Measurements from ENCODE around the gene HHAT. TPM values are rescaled to one million over a fixed set of nuclear protein-coding genes. Genes with fewer than 3 reads are reported as not detected.

Gene HHAT
- total RNA-seq, 1 donor from 2014 or later: 2.3 TPM

DNA sequence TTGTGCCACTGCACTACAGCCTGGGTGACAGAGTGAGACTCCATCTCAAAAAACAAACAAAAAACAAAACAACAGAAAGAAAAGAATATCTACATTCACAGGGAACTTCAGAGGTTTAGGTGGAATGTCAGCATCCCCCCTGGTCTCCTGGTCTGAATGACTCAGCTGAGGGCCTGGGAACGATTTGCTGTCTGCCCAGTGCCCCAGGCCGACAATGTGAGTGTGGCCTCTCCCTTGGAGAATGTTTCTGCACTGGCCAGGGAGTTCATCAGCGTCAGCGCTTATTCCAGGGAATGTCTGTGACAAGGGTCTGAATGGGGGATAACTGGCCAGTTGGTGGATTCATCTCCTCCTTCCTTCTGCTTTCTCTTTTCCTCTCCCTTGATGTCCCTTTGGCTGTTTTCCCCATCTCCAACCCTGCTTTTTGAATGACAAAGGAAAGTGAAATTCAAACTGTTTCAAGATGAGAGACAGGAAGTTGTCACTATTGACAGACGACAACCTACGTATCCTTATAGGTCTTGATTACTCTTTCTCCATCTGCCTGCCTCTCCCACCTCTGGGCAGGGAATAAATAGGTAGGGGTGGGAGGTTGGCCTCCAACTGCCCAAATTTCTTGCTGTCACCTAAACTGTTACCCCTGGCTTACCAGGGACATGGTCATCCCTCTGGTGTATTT, 213.1 kb downstream of the HHAT start:
- H3K9me3 Mint-ChIP-seq (ENCODE audit: unreplicated experiment): peaks cover 2% of the 10 kb centered on the region
- H3K36me3 Mint-ChIP-seq (ENCODE audit: unreplicated experiment): no peaks in the 10 kb centered on the region
- no peaks in the 10 kb centered on the region for H3K27me3 Mint-ChIP-seq (ENCODE audit: unreplicated experiment)
- TF ChIP-seq, protein P1, sequence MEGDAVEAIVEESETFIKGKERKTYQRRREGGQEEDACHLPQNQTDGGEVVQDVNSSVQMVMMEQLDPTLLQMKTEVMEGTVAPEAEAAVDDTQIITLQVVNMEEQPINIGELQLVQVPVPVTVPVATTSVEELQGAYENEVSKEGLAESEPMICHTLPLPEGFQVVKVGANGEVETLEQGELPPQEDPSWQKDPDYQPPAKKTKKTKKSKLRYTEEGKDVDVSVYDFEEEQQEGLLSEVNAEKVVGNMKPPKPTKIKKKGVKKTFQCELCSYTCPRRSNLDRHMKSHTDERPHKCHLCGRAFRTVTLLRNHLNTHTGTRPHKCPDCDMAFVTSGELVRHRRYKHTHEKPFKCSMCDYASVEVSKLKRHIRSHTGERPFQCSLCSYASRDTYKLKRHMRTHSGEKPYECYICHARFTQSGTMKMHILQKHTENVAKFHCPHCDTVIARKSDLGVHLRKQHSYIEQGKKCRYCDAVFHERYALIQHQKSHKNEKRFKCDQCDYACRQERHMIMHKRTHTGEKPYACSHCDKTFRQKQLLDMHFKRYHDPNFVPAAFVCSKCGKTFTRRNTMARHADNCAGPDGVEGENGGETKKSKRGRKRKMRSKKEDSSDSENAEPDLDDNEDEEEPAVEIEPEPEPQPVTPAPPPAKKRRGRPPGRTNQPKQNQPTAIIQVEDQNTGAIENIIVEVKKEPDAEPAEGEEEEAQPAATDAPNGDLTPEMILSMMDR (IDR thresholded peaks at IDR 0.05; ENCODE audit: partially characterized antibody, unreplicated experiment): no peak
- peaks cover 2% of the 10 kb centered on the region for H3K4me1 Mint-ChIP-seq (ENCODE audit: low read depth, unreplicated experiment)
- no peak for DNase-seq
- H3K27ac Mint-ChIP-seq (ENCODE audit: unreplicated experiment): no peak overlapping the region
- H3K4me3 Mint-ChIP-seq (ENCODE audit: unreplicated experiment): no peak overlapping the region

DNA sequence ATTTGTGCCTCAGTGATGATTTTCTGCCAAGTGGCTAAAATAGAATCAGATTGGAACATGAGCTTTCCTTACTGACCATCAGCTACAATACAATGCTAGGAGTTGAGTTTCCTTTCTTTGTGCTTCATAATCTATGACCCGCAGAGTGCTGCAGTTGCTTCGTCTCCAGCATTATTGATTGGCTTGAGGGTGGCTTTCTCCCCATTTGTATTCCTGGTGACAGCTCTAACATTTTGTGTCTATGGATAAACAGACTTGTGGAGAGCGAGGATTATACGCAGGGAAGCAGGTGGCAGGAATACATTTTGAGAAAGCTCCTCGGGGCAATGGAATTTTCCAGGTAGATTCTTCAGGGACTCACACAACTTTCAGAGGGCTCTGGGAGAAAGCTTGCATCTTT, 223.2 kb downstream of the HHAT start:
- H3K4me3 Mint-ChIP-seq (ENCODE audit: unreplicated experiment): no peak overlapping the region
- no peak for DNase-seq
- H3K36me3 Mint-ChIP-seq (ENCODE audit: unreplicated experiment): no peaks in the 10 kb centered on the region
- peaks cover 2% of the 10 kb centered on the region for H3K9me3 Mint-ChIP-seq (ENCODE audit: unreplicated experiment)
- no peak overlapping the region for H3K27ac Mint-ChIP-seq (ENCODE audit: unreplicated experiment)
- no peaks in the 10 kb centered on the region for H3K27me3 Mint-ChIP-seq (ENCODE audit: unreplicated experiment)
- TF ChIP-seq, protein P1 (IDR thresholded peaks at IDR 0.05; ENCODE audit: partially characterized antibody, unreplicated experiment): no peak
- peaks cover 2% of the 10 kb centered on the region for H3K4me1 Mint-ChIP-seq (ENCODE audit: low read depth, unreplicated experiment)

DNA sequence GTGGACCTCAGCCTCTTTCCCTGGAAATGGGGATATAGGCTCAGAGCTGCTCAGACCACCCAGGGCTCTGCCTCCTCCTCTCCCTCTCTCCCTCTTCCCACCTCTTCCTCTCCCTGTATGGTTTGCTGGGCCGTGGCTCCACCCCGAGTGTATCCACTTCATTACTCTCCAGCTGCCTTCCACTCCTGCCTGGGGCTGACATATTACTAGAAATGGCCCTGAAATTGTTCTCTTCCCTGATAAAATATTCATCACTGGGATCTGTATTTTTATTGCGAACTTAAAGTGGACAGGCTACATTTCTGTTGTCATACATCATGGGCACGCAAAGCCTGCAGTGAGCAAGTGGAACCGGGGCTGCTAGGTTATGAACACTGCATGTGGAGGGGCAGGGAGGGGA, 225.0 kb downstream of the HHAT start:
- Mint-ChIP-seq H3K4me1 (ENCODE audit: low read depth, unreplicated experiment) (peaks cover 2% of the 10 kb centered on the region), H3K36me3 (ENCODE audit: unreplicated experiment) (no peaks in the 10 kb centered on the region), H3K9me3 (ENCODE audit: unreplicated experiment) (peaks cover 2% of the 10 kb centered on the region), H3K27ac (ENCODE audit: unreplicated experiment) (no peak overlapping the region), H3K4me3 (ENCODE audit: unreplicated experiment) (no peak overlapping the region), H3K27me3 (ENCODE audit: unreplicated experiment) (no peaks in the 10 kb centered on the region)
- TF ChIP-seq, protein P1 (IDR thresholded peaks at IDR 0.05; ENCODE audit: partially characterized antibody, unreplicated experiment): no peak
- no peak for DNase-seq

DNA sequence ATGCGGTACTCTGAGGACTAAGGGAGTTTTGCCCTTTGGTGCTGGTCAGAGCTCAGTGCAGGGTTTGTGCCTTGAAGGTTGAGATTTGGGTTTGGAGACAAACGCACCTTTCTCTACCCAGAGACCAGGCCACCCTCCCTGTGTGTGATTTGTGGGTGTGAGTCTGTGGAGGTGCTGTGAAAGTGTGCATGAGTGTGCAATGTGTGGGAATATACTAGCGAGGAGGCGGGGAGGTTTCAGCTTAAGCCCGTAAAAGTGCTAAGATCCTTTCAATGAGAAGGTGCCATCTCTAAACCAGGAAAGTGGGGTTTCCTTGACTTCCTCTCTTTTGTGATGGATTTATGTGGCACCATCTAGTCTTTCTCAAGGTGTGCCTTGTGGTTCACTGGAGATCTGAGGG, 225.7 kb downstream of the HHAT start:
- peaks cover 2% of the 10 kb centered on the region for H3K4me1 Mint-ChIP-seq (ENCODE audit: low read depth, unreplicated experiment)
- H3K27me3 Mint-ChIP-seq (ENCODE audit: unreplicated experiment): no peaks in the 10 kb centered on the region
- H3K27ac Mint-ChIP-seq (ENCODE audit: unreplicated experiment): no peak overlapping the region
- peaks cover 2% of the 10 kb centered on the region for H3K9me3 Mint-ChIP-seq (ENCODE audit: unreplicated experiment)
- TF ChIP-seq, protein P1 (IDR thresholded peaks at IDR 0.05; ENCODE audit: partially characterized antibody, unreplicated experiment): no peak
- no peaks in the 10 kb centered on the region for H3K36me3 Mint-ChIP-seq (ENCODE audit: unreplicated experiment)
- no peak overlapping the region for H3K4me3 Mint-ChIP-seq (ENCODE audit: unreplicated experiment)
- no peak for DNase-seq

DNA sequence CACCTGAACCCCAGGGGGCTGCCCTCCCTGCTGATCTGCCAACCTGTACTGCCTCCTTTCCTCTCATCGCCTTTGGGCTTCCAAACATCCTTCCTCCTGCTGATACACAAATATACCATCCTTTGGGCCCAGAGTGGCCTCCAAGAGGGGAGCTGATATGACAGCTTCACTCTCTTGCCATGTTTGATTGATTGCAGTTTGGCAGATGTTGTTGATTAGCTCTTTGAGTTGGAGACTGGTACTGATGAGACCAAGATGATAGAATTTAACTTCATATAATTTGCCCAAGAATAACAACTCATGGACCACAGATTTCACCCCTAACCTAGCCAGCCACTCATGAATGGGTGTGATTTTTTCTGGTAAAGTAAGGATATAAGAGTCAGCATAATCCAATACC, 227.8 kb downstream of the HHAT start:
- DNase-seq: no peak
- no peaks in the 10 kb centered on the region for H3K36me3 Mint-ChIP-seq (ENCODE audit: unreplicated experiment)
- no peaks in the 10 kb centered on the region for H3K27me3 Mint-ChIP-seq (ENCODE audit: unreplicated experiment)
- no peak overlapping the region for H3K4me3 Mint-ChIP-seq (ENCODE audit: unreplicated experiment)
- peaks cover 2% of the 10 kb centered on the region for H3K9me3 Mint-ChIP-seq (ENCODE audit: unreplicated experiment)
- H3K27ac Mint-ChIP-seq (ENCODE audit: unreplicated experiment): no peak overlapping the region
- H3K4me1 Mint-ChIP-seq (ENCODE audit: low read depth, unreplicated experiment): peaks cover 2% of the 10 kb centered on the region
- TF ChIP-seq, protein P1 (IDR thresholded peaks at IDR 0.05; ENCODE audit: partially characterized antibody, unreplicated experiment): no peak
